GM18868 (cell line): ENCODE data around the gene ESRRA.

Experiments
- ATAC-seq: cut with Tn5 transposase; IDR thresholded peaks from one replicate; pipeline ENCODE4 v1.9.1; 2021; ENCODE audit warnings: mild to moderate bottlenecking, moderate library complexity; ENCODE audit not compliant: unreplicated experiment

ESRRA gene

GRCh38 chr11:64291262-64291751 is 14.0 kb upstream of the ESRRA start, which contains the start of gene KCNK4:
KCNK4 (plus strand) TSS chr11:64291302; CDS start chr11:64293019, 1,717 bp downstream.
- ATAC-seq = no peak

DNA sequence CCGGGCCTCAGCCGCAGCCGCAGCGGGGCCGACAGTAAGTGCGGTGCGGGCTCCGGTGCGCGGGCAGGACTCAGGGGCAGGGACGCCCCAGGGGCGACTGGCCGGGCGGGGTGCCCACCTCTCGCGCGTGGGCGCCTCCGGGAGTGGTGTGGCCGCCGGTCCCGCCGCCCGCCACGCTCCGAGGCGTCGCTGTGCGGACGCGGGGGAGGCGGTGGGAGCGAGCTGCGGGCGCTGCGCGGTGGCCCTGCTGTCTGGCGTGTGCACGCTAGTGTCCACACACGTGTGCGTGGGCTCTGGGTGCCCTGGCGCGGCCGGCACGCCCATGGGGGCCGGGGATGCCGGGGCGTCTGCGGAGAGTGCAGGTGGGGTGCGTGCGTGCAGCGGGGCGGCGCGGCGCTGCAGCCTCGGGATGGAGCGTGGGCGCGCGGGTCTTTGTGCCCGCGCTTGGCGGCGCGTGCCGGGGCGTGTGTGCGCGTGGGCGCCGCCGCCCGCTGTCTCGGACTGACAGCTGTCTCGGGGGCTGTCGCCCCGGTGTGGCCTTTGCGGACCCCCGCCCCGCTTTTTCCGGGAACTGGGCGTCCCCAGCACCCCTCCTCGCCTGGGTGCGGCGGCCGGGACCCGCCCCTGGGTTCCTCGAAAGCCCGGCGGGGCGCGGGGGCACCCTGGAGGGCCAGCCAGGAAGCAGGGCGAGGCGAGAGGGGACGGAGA is 13.4 kb upstream of the ESRRA start:
- no peak for ATAC-seq

- ATAC-seq = no peak
These were observed 12.7 kb upstream of the ESRRA start for GRCh38 chr11:64292460-64293254.

- no peak for ATAC-seq
These were observed 10.6 kb upstream of the ESRRA start for GRCh38 chr11:64294774-64295173.

DNA sequence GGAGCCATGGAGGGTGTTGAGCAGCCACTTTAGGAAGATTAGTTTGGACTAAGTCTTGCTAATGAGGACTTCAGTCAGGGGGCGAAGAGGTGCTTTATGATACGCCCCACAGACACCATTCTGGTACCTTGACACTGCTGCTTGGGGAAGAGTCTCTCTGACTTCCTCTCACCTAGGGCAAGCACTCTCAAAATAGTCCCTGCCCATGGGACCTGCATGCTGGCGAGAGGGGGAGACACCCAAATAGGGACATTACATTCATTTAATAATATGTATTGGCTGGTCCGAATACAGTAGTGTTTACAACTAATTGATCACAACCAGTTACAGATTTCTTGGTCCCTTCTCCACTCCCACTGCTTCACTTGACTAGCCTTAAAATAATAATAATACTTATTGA is 9.6 kb upstream of the ESRRA start:
- no peak for ATAC-seq

DNA sequence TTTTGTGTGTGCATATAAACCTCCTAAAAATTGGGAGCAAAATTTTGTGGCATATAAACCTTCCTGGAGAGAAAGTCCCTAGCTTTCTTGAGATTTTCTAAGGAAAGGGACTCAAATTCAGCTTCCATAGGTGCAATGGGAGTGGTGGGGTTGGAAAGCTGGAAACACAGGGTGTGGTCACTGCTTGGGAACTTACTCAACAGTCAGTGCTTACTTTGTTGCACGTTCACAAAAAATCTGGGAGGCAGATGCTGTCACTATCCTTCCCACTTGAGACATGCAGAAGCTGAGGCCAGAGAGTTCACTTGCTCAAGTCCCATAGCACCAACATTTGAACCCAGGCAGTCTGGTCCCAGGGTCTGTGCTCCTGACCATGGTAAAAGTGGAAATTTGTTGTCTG is 9.1 kb upstream of the ESRRA start:
- ATAC-seq = no peak

GRCh38 chr11:64296830-64297698 is 8.3 kb upstream of the ESRRA start:
- ATAC-seq = no peak

- ATAC-seq = no peak
These were observed 7.5 kb upstream of the ESRRA start for GRCh38 chr11:64297699-64298358.

DNA sequence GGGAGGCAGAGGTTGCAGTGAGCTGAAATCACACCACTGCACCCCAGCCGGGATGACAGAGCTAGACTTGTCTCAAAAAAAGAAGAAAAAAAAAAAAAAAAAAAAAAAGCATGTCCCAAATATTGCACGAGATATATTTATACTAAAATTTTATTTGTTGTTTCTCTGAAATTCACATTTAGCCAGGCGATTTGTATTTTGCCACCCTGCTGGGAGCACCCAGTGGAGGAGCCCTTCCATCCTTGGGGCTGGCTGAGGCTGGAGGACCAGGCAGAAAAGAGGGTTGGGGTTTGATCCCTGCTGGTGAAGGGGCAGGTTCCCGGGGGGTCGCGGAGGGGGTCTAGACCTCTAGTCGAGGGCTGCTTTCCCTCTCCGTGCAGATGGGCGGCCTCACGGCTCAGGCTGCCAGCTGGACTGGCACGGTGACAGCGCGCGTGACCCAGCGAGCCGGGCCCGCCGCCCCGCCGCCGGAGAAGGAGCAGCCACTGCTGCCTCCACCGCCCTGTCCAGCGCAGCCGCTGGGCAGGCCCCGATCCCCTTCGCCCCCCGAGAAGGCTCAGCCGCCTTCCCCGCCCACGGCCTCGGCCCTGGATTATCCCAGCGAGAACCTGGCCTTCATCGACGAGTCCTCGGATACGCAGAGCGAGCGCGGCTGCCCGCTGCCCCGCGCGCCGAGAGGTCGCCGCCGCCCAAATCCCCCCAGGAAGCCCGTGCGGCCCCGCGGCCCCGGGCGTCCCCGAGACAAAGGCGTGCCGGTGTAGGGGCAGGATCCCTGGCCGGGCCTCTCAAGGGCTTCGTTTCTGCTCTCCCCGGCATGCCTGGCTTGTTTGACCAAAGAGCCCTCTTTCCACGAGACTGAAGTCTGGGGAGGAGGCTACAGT is 6.1 kb upstream of the ESRRA start:
- no peak for ATAC-seq

DNA sequence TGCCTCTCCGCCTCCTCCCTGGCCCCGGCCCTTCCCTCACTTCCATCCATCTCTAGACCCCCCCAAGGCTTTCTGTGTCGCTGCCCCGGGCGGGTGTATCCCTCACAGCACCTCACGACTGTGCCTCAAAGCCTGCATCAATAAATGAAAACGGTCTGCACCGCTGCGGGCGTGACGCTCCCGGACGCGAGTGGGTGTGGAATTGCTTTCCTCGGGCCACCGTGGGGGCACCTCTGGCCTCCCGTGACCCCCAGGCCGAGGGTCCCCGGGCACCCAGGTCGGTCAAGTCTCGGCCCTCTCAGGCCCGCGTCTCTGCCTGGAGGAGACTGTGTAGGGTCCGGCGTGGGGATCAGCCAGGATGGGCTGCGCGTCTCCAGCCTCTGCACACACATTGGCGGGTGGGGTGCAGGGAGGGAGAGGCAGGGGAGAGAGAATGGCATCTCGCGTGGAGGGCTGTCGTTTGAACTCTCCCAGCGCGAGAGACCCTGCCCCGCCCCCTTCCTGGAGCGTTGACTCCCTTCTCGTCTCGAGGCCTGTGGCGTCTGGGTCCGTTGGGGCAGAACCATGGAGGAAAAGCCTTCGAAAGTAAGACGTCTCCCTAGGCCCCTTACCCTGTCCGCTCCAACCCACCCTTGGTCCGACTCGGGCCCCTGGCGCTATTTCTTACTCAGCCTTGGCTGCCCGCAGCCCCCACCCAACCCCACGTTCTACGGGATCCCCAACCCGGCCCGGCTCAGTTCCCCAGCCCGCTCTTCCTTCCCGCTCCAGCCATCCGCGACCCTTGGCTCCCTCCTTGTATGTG is 5.3 kb upstream of the ESRRA start, which contains the start of gene CATSPERZ:
Gene CATSPERZ (plus strand): TSS at position 512 of the 802 bp plus-strand sequence. CDS start 53 bp downstream, at position 565.
- ATAC-seq = no peak

GRCh38 chr11:64303109-64304031 is 2.0 kb upstream of the ESRRA start:
- ATAC-seq = no peak

DNA sequence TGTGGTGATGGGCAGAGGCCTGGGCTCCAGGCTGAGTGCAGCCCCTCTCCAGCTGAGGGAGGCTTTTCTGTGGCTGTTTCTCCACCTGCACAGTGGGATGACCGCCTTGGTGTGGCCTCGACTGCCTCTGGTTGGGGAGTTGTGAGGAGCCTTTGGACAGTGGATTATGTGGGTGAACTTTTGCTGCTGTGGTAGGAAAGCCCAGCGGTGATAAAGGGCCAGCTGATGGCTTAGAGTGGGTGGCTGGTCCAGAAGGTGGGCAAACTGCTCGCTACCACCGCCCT is 1.4 kb upstream of the ESRRA start:
- no peak for ATAC-seq

DNA sequence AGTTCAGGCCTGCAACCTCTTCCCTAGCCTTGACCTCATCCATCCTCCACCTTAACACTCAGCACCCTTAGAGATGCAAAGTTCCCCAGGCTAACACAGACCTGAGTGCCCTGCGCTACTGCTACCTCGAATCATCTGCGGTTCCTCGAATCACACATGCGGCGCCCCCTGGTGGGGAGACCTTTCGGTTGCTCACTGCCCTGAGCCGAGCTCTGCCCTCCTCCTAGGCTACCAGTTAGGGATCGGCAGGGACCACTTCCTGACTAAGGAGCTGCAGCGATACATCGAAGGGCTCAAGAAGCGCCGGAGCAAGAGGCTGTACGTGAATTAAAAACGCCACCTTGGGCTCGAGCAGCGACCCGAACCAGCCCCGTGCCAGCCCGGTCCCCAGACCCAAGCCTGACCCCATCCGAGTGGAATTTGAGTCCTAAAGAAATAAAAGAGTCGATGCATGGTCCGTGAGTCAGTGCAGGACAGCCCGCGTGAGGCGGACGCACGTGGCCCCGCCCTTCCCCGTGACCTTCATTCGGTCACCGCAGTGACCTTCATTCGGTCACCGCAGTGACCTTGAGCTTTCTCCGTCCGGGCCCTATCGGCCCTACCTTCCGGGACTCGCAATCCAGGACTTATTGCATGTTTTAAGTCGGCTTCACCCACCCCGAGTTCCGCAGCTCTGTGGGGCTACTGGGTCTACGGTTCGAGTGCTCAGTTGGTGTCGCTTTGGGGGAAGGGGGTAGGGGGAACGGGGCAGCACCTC is 830 bp upstream of the ESRRA start:
- peak; percentile 27 for ATAC-seq

DNA sequence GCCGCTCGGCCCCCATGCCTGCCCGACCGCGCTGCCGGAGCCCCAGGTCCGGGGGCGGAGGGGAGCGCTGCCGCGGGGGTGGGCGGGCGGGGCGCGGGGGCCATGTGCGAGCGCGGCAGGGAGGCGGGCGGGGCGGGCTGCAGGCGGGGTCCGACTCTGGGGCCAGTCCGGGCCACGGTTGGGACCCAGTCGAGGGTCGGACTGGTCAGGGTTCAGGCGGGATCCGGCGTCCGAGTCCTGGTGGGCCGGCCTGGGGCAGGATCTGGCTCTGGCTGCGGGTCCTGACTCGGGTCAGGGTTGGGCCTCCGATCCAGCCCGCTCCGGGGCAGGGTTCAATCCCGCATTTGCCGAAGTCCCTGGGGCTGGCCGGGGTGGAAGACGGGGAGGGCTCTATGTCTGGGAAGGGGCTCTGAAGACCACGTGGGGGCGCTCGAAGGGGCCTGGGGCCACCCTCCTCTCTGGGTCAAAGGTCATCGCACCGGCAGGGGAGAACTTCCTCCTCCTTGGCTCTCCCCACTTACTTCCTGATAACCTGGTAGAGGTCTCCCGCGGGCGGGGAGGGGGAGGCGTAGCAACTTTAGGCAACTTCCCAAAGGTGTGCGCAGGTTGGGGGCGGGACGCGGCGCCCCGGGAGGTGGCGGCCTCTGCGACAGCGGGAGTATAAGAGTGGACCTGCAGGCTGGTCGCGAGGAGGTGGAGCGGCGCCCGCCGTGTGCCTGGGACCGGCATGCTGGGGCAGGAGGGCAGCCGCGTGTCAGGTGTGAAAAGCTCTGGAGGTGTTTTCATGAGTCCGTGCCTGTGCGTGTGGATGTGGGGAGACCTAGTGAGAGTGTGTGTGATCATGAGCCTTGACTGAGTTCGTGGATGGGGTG is 603 bp downstream of the ESRRA start:
- ATAC-seq = peak; percentile 17

- no peak for ATAC-seq
These were observed 1.2 kb downstream of the ESRRA start for GRCh38 chr11:64306563-64306875.

DNA sequence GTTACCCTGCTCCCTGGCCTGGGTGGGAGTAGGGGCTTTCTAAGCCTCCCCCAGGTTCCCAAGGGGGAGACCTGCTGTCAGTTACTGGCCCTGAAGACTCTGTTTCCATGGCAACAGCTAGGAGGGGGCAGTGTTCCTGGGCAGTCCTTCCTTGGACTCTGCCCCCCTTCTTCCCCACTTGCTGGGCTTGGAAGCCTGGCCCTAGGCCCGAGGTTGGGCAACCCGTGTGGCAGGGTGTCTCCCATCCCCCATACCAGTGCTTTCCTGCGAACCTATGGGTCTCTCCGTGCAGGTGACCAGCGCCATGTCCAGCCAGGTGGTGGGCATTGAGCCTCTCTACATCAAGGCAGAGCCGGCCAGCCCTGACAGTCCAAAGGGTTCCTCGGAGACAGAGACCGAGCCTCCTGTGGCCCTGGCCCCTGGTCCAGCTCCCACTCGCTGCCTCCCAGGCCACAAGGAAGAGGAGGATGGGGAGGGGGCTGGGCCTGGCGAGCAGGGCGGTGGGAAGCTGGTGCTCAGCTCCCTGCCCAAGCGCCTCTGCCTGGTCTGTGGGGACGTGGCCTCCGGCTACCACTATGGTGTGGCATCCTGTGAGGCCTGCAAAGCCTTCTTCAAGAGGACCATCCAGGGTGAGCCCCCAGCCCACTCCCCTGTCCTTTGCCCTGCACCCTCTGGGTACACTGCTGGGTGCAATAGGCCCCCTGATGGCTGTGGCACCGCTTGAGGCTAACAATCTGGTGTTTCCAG is 1.7 kb downstream of the ESRRA start:
- ATAC-seq = no peak
